Vagina (tissue), 2 donors: ENCODE data around the gene BCAS3.

ENCODE experiments used
- POLR2AphosphoS5 ChIP-seq, 2 donors: sonication (generic); formaldehyde crosslinking; IDR thresholded peaks; one replicate each; pipeline ENCODE4 v1.9.0; 2017; ENCODE audit warnings: antibody characterized with exemption in 2 of 2, mild to moderate bottlenecking in 2 of 2, low read depth in 1 of 2; ENCODE audit not compliant: insufficient read depth in 1 of 2
- TF ChIP-seq, protein P1 (sequence below), 3 experiments: fragments of 450-650 bp in 2 of 3; fragments of 200-600 bp in 1 of 3; sonication (generic) in 1 of 3; IDR thresholded peaks; one replicate each; pipeline ENCODE4 v1.5.1; 2017 to 2019; ENCODE audit warnings: antibody characterized with exemption in 3 of 3, mild to moderate bottlenecking in 2 of 3, moderate library complexity in 2 of 3

DNA sequence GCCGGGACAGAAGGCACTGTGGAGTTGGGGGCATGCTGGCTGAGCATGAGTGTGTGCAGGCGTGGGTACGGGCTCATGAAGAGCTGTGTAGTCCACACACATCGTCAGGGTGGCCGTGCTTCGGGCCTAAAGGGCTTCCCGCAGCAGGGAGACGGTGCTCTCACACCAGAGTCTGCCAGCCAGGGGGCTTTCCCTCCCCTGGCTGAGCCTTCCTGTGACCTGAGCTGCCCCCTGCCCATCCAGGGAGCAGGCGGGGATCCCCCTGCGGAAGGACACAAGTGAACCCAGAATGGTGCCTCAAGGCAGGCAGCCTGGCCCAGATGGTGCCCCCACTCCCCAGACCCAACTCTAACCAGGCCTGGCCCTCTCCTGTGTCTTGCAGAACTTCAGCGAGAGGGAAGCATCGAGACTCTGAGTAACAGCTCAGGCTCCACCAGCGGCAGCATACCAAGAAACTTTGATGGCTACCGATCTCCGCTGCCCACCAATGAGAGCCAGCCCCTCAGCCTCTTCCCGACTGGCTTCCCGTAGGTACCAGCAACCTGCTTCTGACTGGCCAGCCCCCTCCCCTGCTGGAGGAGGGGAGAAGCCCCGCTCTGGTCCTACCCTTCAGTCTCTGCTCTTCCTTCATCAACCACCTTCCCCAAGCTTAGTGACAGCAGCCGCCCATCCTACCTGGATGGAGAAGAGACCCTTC, 714.1 kb downstream of the BCAS3 start:
- TF ChIP-seq, protein P1, sequence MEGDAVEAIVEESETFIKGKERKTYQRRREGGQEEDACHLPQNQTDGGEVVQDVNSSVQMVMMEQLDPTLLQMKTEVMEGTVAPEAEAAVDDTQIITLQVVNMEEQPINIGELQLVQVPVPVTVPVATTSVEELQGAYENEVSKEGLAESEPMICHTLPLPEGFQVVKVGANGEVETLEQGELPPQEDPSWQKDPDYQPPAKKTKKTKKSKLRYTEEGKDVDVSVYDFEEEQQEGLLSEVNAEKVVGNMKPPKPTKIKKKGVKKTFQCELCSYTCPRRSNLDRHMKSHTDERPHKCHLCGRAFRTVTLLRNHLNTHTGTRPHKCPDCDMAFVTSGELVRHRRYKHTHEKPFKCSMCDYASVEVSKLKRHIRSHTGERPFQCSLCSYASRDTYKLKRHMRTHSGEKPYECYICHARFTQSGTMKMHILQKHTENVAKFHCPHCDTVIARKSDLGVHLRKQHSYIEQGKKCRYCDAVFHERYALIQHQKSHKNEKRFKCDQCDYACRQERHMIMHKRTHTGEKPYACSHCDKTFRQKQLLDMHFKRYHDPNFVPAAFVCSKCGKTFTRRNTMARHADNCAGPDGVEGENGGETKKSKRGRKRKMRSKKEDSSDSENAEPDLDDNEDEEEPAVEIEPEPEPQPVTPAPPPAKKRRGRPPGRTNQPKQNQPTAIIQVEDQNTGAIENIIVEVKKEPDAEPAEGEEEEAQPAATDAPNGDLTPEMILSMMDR (IDR thresholded peaks at IDR 0.05): no peak
- TF ChIP-seq POLR2AphosphoS5 (IDR thresholded peaks at IDR 0.05; ENCODE audit: insufficient read depth in 1 of 2, low read depth in 1 of 2): no peak
